Dendritic cell treated with granulocyte-macrophage colony-stimulating factor and Interleukin-4, amounts not matched to agents 40 ng/mL and 50 ng/mL, for 4 days (primary cell): ENCODE measurements around the gene SCAPER.
"Not testable (repeated sequence)": the region's sequence is repeated elsewhere in the genome, so short reads cannot be mapped to it uniquely, and the experiment has no call there.

Experiments
- H3K27ac Mint-ChIP-seq: one replicate; pipeline ENCODE4 v1.8.0; 2022; ENCODE audit warnings: mild to moderate bottlenecking, mixed read lengths
- H3K27me3 Mint-ChIP-seq: one replicate; pipeline ENCODE4 v1.8.0; 2022; ENCODE audit warnings: mild to moderate bottlenecking, mixed read lengths
- H3K36me3 Mint-ChIP-seq: one replicate; pipeline ENCODE4 v1.8.0; 2022; ENCODE audit warnings: low read depth, mixed read lengths
- H3K4me1 Mint-ChIP-seq: one replicate; pipeline ENCODE4 v1.8.0; 2022; ENCODE audit warnings: low read depth, mixed read lengths
- H3K4me3 Mint-ChIP-seq: one replicate; pipeline ENCODE4 v1.8.0; 2022; ENCODE audit warnings: mild to moderate bottlenecking, moderate library complexity, mixed read lengths
- H3K9me3 Mint-ChIP-seq: one replicate; pipeline ENCODE4 v1.8.0; 2022; ENCODE audit warnings: mixed read lengths
- intact Hi-C: fragments of 100-400 bp; cut with micrococcal nuclease; formaldehyde crosslinking; loops from one replicate; pipeline ENCODE4 v1.15.0; 2022

SCAPER gene

DNA sequence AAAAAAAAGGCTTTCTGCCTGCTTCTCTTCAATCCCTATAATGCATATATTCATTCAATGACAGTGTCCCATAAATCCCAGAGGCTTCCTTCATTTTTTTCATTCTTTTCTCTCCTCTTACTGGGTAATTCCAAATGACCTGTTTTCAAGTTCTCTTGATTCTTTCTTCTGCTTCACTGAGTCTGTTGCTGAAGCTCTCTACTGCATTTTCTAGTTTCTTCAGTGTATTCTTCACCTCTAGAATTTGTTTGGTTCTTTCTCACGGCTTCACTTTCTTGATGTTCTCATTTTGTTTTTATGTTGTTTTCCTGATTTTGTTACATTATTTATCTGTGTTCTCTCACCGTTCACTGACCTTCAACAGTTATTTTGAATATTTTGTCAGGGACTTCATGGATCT is 141.6 kb downstream of the SCAPER start:
- H3K36me3 Mint-ChIP-seq: peaks cover 37% of the 10 kb centered on the region
- H3K27ac Mint-ChIP-seq: no peak overlapping the region
- intact Hi-C loops: no loop called here
- H3K4me3 Mint-ChIP-seq: no peak overlapping the region
- H3K27me3 Mint-ChIP-seq: no peaks in the 10 kb centered on the region
- H3K9me3 Mint-ChIP-seq: peaks cover 22% of the 10 kb centered on the region
- no peaks in the 10 kb centered on the region for H3K4me1 Mint-ChIP-seq

GRCh38 chr15:76756381-76756780 is 148.8 kb downstream of the SCAPER start:
- Mint-ChIP-seq H3K4me1 (no peaks in the 10 kb centered on the region), H3K27ac (no peak overlapping the region), H3K4me3 (no peak overlapping the region), H3K36me3 (peaks cover 4% of the 10 kb centered on the region), H3K27me3 (no peaks in the 10 kb centered on the region), H3K9me3 (no peaks in the 10 kb centered on the region)
- intact Hi-C loops: no loop called here

- no peak overlapping the region for H3K27ac Mint-ChIP-seq
- no peaks in the 10 kb centered on the region for H3K9me3 Mint-ChIP-seq
- no peaks in the 10 kb centered on the region for H3K4me1 Mint-ChIP-seq
- no peak overlapping the region for H3K4me3 Mint-ChIP-seq
- no peaks in the 10 kb centered on the region for H3K27me3 Mint-ChIP-seq
- intact Hi-C loops: no loop called here
- peaks cover 8% of the 10 kb centered on the region for H3K36me3 Mint-ChIP-seq
These were observed 151.4 kb downstream of the SCAPER start for GRCh38 chr15:76753771-76754170.

DNA sequence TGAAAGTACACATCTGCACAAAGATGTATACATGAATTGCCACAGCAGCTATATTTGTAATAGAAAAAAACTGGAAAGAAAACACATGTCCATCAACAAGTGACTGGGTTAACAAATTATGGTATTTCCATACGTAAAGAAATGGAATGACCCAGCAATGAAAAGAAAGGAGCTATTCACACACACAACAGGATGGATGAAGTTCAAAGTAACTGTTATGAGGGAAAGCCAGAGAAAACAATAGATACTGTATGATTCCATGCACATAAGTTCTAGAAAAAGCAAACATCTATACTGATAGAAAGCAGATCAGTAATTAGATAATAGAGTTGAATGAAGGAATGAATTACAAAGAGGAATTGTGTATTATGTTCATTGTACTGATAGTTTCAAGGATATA is 152.0 kb downstream of the SCAPER start:
- H3K27me3 Mint-ChIP-seq: no peaks in the 10 kb centered on the region
- H3K27ac Mint-ChIP-seq: no peak overlapping the region
- intact Hi-C loops: no loop called here
- H3K36me3 Mint-ChIP-seq: peaks cover 8% of the 10 kb centered on the region
- H3K9me3 Mint-ChIP-seq: no peaks in the 10 kb centered on the region
- H3K4me3 Mint-ChIP-seq: no peak overlapping the region
- no peaks in the 10 kb centered on the region for H3K4me1 Mint-ChIP-seq

DNA sequence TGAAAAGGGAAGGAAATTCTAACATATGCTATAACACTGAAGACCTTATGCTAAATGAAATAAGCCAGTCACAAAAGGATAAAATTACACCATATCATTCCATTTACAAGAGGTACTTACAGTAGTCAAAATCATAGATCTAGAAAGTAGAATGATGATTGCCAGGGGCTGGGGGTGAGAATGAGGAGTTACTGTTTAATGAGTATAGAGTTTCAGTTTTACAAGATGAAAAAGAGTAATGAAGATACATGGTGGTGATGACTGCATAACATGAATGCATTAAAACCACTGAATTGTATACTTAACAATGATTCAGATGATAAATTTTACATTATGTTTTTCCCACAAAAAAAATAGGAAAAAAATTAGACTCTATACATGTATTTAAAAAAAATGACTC is 152.6 kb downstream of the SCAPER start:
- no peaks in the 10 kb centered on the region for H3K9me3 Mint-ChIP-seq
- no peaks in the 10 kb centered on the region for H3K4me1 Mint-ChIP-seq
- H3K27ac Mint-ChIP-seq: no peak overlapping the region
- H3K4me3 Mint-ChIP-seq: no peak overlapping the region
- H3K27me3 Mint-ChIP-seq: no peaks in the 10 kb centered on the region
- intact Hi-C loops: no loop called here
- peaks cover 13% of the 10 kb centered on the region for H3K36me3 Mint-ChIP-seq

DNA sequence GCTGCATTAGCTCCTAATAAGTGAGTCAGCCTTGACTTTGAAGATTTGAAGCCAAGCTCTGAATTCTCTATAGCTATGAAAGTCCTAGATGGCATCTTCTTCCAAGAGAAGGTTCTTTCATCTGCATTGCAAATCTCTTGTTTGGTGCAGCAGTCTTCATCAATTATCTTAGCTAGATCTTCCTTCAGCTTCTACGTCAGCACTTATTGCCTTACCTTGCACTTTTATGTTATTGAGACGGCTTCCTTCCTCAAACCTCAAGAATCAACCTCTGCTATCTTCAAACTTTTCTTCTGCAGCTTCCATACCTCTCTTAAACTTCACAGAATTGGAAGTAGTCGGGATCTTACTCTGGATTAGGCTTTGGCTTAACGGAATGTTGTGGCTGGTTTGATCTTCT is 167.6 kb downstream of the SCAPER start:
- Mint-ChIP-seq H3K36me3 (peaks cover 27% of the 10 kb centered on the region), H3K4me3 (no peak overlapping the region), H3K4me1 (peaks cover 11% of the 10 kb centered on the region), H3K9me3 (peaks cover 6% of the 10 kb centered on the region), H3K27ac (no peak overlapping the region), H3K27me3 (no peaks in the 10 kb centered on the region)
- intact Hi-C loops: no loop called here

DNA sequence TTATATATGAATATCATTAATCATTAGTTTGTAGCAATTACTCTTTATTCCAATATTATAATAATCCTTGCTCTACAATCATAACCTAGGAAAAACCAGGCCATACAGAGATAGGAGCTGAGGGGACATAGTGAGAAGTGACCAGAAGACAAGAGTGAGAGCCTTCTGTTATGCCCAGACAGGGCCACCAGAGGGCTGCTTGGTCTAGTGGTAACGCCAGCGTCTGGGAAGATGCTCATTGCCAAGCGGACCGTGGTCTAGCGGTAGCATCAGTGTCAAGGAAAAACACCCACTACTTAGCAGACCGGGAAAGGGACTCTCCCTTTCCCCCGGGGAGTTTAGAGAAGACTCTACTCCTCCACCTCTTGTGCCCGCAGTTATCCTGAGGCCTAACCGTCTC is 172.8 kb downstream of the SCAPER start:
- peaks cover 30% of the 10 kb centered on the region for H3K36me3 Mint-ChIP-seq

DNA sequence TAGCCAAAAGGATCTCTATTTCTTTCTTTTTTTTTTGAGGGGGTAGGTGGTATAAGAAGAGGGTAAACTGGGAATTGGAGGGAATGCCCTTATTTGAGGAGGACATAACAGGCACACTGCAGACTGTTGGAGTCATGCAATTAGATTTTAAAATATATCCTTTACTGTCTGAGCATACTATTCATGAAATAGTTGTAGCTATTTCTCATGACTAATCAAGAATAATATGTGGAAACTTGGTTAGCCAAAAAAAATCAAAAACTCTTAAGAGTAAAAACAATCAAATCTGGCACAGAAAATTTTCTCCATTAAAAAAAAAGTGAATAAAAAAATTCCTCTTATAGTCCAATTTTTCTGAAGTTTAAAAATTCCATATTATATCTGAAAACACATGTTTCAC is 174.9 kb downstream of the SCAPER start:
- Mint-ChIP-seq H3K4me1 (no peaks in the 10 kb centered on the region), H3K27me3 (no peaks in the 10 kb centered on the region), H3K4me3 (no peak overlapping the region), H3K36me3 (peaks cover 39% of the 10 kb centered on the region), H3K27ac (no peak overlapping the region), H3K9me3 (peaks cover 13% of the 10 kb centered on the region)
- intact Hi-C loops: no loop called here

More for the DNA sequence above, 172.8 kb downstream of the SCAPER start:
- intact Hi-C loops, H3K27ac Mint-ChIP-seq, H3K27me3 Mint-ChIP-seq, H3K9me3 Mint-ChIP-seq, H3K4me3 Mint-ChIP-seq, H3K4me1 Mint-ChIP-seq: not testable (repeated sequence)

DNA sequence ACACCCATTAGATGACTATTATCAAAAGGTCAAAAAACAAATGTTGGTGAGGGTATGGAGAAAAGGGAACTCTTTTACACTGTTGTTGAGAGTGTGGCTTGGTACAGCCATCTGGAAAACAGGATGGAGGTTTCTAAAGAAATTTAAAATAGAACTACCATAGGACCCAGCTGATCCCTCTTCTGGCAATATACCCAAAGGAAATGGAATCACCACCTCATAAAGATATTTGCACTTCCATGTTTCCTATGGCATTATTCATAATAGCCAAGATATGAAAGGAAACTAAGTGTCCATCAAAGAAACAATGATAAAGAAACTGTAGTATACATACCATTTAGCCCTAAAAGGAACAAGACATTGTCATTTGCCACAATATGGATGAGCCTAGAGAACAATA is 186.3 kb downstream of the SCAPER start:
- no peak overlapping the region for H3K4me3 Mint-ChIP-seq
- H3K36me3 Mint-ChIP-seq: peaks cover 22% of the 10 kb centered on the region
- intact Hi-C loops: no loop called here
- no peaks in the 10 kb centered on the region for H3K27me3 Mint-ChIP-seq
- no peak overlapping the region for H3K27ac Mint-ChIP-seq
- H3K4me1 Mint-ChIP-seq: no peaks in the 10 kb centered on the region
- peaks cover 49% of the 10 kb centered on the region for H3K9me3 Mint-ChIP-seq

- Mint-ChIP-seq H3K4me3 (no peak overlapping the region), H3K4me1 (peaks cover 8% of the 10 kb centered on the region), H3K27me3 (no peaks in the 10 kb centered on the region), H3K9me3 (peaks cover 37% of the 10 kb centered on the region), H3K36me3 (peaks cover 30% of the 10 kb centered on the region), H3K27ac (no peak overlapping the region)
- intact Hi-C loops: no loop called here
These were observed 190.2 kb downstream of the SCAPER start for GRCh38 chr15:76714950-76715349.

DNA sequence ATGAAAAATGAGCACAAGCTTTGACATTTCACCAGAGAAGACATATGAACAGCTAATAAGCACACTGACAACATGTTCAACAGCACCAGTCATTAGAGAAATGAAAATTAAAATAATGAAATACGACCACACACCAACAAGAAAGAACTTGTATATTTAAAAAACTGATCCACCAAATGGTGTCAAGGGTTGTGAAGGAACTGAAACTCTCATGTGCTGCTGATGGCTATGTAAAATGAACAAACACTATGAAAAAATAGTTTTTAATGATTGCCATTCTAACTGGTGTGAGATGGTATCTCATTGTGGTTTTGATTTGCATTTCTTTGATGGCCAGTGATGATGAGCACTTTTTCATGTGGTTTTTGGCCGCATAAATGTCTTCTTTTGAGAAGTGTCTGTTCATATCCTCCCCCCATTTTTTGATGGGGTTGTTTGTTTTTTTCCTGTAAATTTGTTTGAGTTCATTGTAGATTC is 193.8 kb downstream of the SCAPER start:
- peaks cover 8% of the 10 kb centered on the region for H3K4me1 Mint-ChIP-seq
- H3K4me3 Mint-ChIP-seq: no peak overlapping the region
- H3K9me3 Mint-ChIP-seq: peaks cover 34% of the 10 kb centered on the region
- no peak overlapping the region for H3K27ac Mint-ChIP-seq
- H3K27me3 Mint-ChIP-seq: no peaks in the 10 kb centered on the region
- intact Hi-C loops: no loop called here
- peaks cover 30% of the 10 kb centered on the region for H3K36me3 Mint-ChIP-seq

- intact Hi-C loops, H3K27ac Mint-ChIP-seq, H3K4me1 Mint-ChIP-seq, H3K27me3 Mint-ChIP-seq, H3K4me3 Mint-ChIP-seq, H3K9me3 Mint-ChIP-seq: not testable (repeated sequence)
- peaks cover 23% of the 10 kb centered on the region for H3K36me3 Mint-ChIP-seq
These were observed 201.1 kb downstream of the SCAPER start for GRCh38 chr15:76704032-76704431.

- no peak overlapping the region for H3K4me3 Mint-ChIP-seq
- no peaks in the 10 kb centered on the region for H3K9me3 Mint-ChIP-seq
- peaks cover 18% of the 10 kb centered on the region for H3K36me3 Mint-ChIP-seq
- H3K27me3 Mint-ChIP-seq: no peaks in the 10 kb centered on the region
- no peak overlapping the region for H3K27ac Mint-ChIP-seq
- intact Hi-C loops: no loop called here
- no peaks in the 10 kb centered on the region for H3K4me1 Mint-ChIP-seq
These were observed 208.3 kb downstream of the SCAPER start for GRCh38 chr15:76696840-76697239.

DNA sequence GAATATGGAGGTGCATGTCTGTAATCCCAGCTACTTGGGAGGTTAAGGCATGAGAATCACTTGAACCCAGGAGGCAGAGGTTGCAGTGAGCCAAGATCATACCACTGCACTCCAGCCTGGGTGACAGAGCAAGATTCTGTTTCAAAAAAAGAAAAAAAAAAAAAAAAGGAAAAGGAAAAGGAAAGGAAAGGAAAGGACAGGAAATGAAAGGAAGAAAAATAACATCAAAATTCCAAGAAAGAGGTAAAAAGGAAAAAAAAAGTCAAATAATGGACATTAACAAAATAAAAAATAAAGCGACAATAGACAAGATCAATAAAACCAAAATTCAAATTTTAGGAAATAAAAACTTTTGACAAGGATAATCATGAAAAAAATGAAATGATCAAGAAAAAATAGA is 212.6 kb downstream of the SCAPER start:
- H3K27me3 Mint-ChIP-seq, H3K4me3 Mint-ChIP-seq, H3K36me3 Mint-ChIP-seq, H3K4me1 Mint-ChIP-seq, H3K27ac Mint-ChIP-seq, H3K9me3 Mint-ChIP-seq, intact Hi-C loops: not testable (repeated sequence)

DNA sequence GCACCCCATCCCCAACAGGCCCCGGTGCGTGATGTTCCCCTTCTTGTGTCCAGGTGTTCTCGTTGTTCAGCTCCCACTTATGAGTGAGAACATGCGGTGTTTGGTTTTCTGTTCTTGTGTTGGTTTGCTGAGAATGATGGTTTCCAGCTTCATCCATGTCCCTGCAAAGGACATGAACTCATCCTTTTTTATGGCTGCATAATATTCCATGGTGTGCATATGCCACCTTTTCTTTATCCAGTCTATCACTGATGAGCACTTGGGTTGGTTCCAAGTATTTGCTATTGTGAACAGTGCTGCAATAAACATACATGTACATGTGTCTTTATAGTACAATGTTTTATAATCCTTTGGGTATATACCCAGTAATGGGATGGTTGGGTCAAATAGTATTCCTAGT is 217.5 kb downstream of the SCAPER start:
- intact Hi-C loops, H3K4me1 Mint-ChIP-seq, H3K36me3 Mint-ChIP-seq, H3K4me3 Mint-ChIP-seq, H3K27ac Mint-ChIP-seq, H3K27me3 Mint-ChIP-seq: not testable (repeated sequence)
- peaks cover 21% of the 10 kb centered on the region for H3K9me3 Mint-ChIP-seq
